Measurements from ENCODE around the gene MORN1. TPM values are rescaled to one million over a fixed set of nuclear protein-coding genes. Genes with fewer than 3 reads are reported as not detected.
A peak's percentile ranks its signal among the peaks of the same experiment; 100 is the strongest.

MORN1 gene
- total RNA-seq, 6 experiments from 2014 or later: 3.1 to 7.1 (median 4.5) TPM

- no peak for DNase-seq
- H3K9me3 ChIP-seq: no peaks in the 10 kb centered on the region
- no peaks in the 10 kb centered on the region for H3K27me3 ChIP-seq
- H3K27ac ChIP-seq: no peak overlapping the region
- intact Hi-C loops (cut with DNase I): no loop called here
- H3K4me3 ChIP-seq: no peak overlapping the region
- TF ChIP-seq, protein P1, sequence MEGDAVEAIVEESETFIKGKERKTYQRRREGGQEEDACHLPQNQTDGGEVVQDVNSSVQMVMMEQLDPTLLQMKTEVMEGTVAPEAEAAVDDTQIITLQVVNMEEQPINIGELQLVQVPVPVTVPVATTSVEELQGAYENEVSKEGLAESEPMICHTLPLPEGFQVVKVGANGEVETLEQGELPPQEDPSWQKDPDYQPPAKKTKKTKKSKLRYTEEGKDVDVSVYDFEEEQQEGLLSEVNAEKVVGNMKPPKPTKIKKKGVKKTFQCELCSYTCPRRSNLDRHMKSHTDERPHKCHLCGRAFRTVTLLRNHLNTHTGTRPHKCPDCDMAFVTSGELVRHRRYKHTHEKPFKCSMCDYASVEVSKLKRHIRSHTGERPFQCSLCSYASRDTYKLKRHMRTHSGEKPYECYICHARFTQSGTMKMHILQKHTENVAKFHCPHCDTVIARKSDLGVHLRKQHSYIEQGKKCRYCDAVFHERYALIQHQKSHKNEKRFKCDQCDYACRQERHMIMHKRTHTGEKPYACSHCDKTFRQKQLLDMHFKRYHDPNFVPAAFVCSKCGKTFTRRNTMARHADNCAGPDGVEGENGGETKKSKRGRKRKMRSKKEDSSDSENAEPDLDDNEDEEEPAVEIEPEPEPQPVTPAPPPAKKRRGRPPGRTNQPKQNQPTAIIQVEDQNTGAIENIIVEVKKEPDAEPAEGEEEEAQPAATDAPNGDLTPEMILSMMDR (IDR thresholded peaks at IDR 0.05): no peak
- TF ChIP-seq POLR2A (IDR thresholded peaks at IDR 0.05): no peak
- H3K4me1 ChIP-seq: no peaks in the 10 kb centered on the region
- ATAC-seq: peak in 2 of 4 donors; percentile 5 to 18
- H3K36me3 ChIP-seq: no peaks in the 10 kb centered on the region
- no CpG with 5 or more reads among the region's 10 CpGs for whole genome bisulfite sequencing (ENCODE audit: insufficient coverage, low coverage, low lambda C conversion rate, missing lambda C conversion rate)
These were observed 36.6 kb upstream of the MORN1 start for GRCh38 chr1:2427976-2428375.

GRCh38 chr1:2427051-2427450 is 35.7 kb upstream of the MORN1 start:
- H3K27ac ChIP-seq: no peak overlapping the region
- H3K36me3 ChIP-seq: no peaks in the 10 kb centered on the region
- TF ChIP-seq, protein P1 (IDR thresholded peaks at IDR 0.05): no peak
- no peak for TF ChIP-seq POLR2A (IDR thresholded peaks at IDR 0.05)
- no peaks in the 10 kb centered on the region for H3K9me3 ChIP-seq
- H3K27me3 ChIP-seq: no peaks in the 10 kb centered on the region
- H3K4me3 ChIP-seq: no peak overlapping the region
- 97% methylated on average over 6 of the region's 18 CpGs for WGBS (ENCODE audit: insufficient coverage, low coverage, low lambda C conversion rate, missing lambda C conversion rate)
- H3K4me1 ChIP-seq: no peaks in the 10 kb centered on the region
- no peak for DNase-seq
- intact Hi-C loops (cut with DNase I): no loop called here
- ATAC-seq: no peak

GRCh38 chr1:2426540-2426939 is 35.2 kb upstream of the MORN1 start:
- TF ChIP-seq, protein P1 (IDR thresholded peaks at IDR 0.05): no peak
- TF ChIP-seq POLR2A (IDR thresholded peaks at IDR 0.05): no peak
- ATAC-seq (no peak), DNase-seq (no peak)
- intact Hi-C loops (cut with DNase I): no loop called here
- no peak overlapping the region for H3K27ac ChIP-seq
- no peaks in the 10 kb centered on the region for H3K4me1 ChIP-seq
- H3K4me3 ChIP-seq: no peak overlapping the region
- no CpG with 5 or more reads among the region's 18 CpGs for WGBS (ENCODE audit: insufficient coverage, low coverage, low lambda C conversion rate, missing lambda C conversion rate)
- H3K9me3 ChIP-seq: no peaks in the 10 kb centered on the region
- H3K27me3 ChIP-seq: no peaks in the 10 kb centered on the region
- H3K36me3 ChIP-seq: no peaks in the 10 kb centered on the region

DNA sequence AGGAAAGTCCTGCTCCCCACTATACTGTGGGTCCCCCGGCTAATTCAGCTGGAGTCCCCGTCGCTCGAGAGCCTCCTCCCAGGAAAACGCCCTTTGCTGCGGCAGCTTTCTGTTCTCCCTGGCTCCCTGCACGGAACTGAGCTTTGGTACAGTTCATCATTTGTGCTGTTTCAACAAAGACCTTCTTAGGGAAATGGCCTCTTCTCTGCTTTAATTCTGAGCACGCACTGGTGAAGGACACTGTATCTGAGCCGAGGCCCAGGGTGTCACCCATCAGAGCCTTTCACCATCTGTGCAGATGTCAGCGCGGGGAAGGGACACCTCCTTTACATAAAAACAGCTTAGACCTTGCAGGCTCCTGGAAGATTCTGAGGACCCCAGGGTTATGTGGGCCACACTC is 34.5 kb upstream of the MORN1 start:
- no peak for TF ChIP-seq POLR2A (IDR thresholded peaks at IDR 0.05)
- TF ChIP-seq, protein P1 (IDR thresholded peaks at IDR 0.05): no peak
- Histone ChIP-seq H3K9me3 (no peaks in the 10 kb centered on the region), H3K27ac (no peak overlapping the region), H3K4me3 (no peak overlapping the region), H3K36me3 (no peaks in the 10 kb centered on the region), H3K4me1 (no peaks in the 10 kb centered on the region), H3K27me3 (no peaks in the 10 kb centered on the region)
- intact Hi-C loops (cut with DNase I): no loop called here
- ATAC-seq: no peak
- WGBS (ENCODE audit: insufficient coverage, low coverage, low lambda C conversion rate, missing lambda C conversion rate): 74% methylated on average over 10 of the region's 11 CpGs
- DNase-seq: no peak

DNA sequence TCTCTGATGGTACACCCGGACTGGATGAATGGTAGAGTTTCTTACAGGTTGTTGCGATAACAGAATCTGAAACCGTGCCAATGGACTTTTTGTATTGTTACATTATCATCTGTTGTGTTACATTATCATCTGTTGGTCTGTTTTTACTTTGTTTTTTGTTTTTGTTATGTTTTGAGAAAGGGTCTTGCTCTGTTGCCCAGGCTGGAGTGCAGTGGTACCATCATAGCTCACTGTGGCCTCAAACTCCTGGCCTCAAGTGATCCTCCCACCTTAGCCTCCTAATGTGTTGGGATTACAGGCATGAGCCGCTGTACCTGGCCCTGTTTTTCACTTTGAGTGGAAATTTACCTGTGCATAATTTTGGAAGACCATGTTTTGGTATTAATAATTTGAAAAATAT is 31.2 kb upstream of the MORN1 start:
- intact Hi-C loops (cut with DNase I): no loop called here
- Histone ChIP-seq H3K27ac (no peak overlapping the region), H3K9me3 (no peaks in the 10 kb centered on the region), H3K27me3 (no peaks in the 10 kb centered on the region), H3K4me1 (no peaks in the 10 kb centered on the region), H3K36me3 (no peaks in the 10 kb centered on the region), H3K4me3 (no peak overlapping the region)
- no peak for TF ChIP-seq POLR2A (IDR thresholded peaks at IDR 0.05)
- TF ChIP-seq, protein P1 (IDR thresholded peaks at IDR 0.05): no peak
- ATAC-seq: no peak
- DNase-seq: no peak
- WGBS (ENCODE audit: insufficient coverage, low coverage, low lambda C conversion rate, missing lambda C conversion rate): 76% methylated on average over 4 of the region's 4 CpGs

Measured in right lobe of liver (tissue), 6 donors.